ENCODE results near the gene MINPP1. TPM values are rescaled to one million over a fixed set of nuclear protein-coding genes. Genes with fewer than 3 reads are reported as not detected.

Gene MINPP1
- total and polyA plus RNA-seq, 11 donors: 4.9 to 10.0 (median 6.7) TPM

- 89 to 93% (median 91%) methylated on average over 9 of the region's 9 CpGs for WGBS, 4 donors
- Histone ChIP-seq H3K9me3 (peaks cover 0 to 18% (median 5%) of the 10 kb centered on the region in 12 donors), H3K27ac (no peak overlapping the region), H3K4me1 (no peaks in the 10 kb centered on the region), H3K4me3 (no peak overlapping the region), H3K27me3 (peaks cover 0 to 5% (median 0%) of the 10 kb centered on the region in 9 donors), H3K36me3 (no peaks in the 10 kb centered on the region)
- ATAC-seq (no peak), DNase-seq (no peak)
- intact Hi-C loops (cut with DNase I): no loop called here
- TF ChIP-seq POLR2A (IDR thresholded peaks at IDR 0.05) (no peak), CTCF (IDR thresholded peaks at IDR 0.05) (no peak)
These were observed 58.1 kb downstream of the MINPP1 start for GRCh38 chr10:87562750-87563149.

- DNase-seq (no peak), ATAC-seq (no peak)
- Histone ChIP-seq H3K27ac (no peak overlapping the region), H3K4me3 (no peak overlapping the region), H3K27me3 (peaks cover 0 to 5% (median 0%) of the 10 kb centered on the region in 9 donors), H3K4me1 (no peaks in the 10 kb centered on the region), H3K9me3 (peaks cover 0 to 21% (median 5%) of the 10 kb centered on the region in 12 donors), H3K36me3 (no peaks in the 10 kb centered on the region)
- intact Hi-C loops (cut with DNase I): no loop called here
- TF ChIP-seq CTCF (IDR thresholded peaks at IDR 0.05): no peak
- no peak for TF ChIP-seq POLR2A (IDR thresholded peaks at IDR 0.05)
These were observed 60.3 kb downstream of the MINPP1 start for GRCh38 chr10:87565010-87565409.

- H3K9me3 ChIP-seq: peaks cover 0 to 16% (median 5%) of the 10 kb centered on the region in 12 donors
- no peaks in the 10 kb centered on the region for H3K36me3 ChIP-seq
- WGBS, 4 donors: 90 to 93% (median 92%) methylated on average over 3 of the region's 3 CpGs
- DNase-seq (no peak), ATAC-seq (no peak)
- H3K27ac ChIP-seq: no peak overlapping the region
- H3K4me3 ChIP-seq: no peak overlapping the region
- intact Hi-C loops (cut with DNase I): no loop called here
- no peaks in the 10 kb centered on the region for H3K27me3 ChIP-seq
- peaks cover 0 to 8% (median 0%) of the 10 kb centered on the region in 12 donors for H3K4me1 ChIP-seq
- TF ChIP-seq POLR2A (IDR thresholded peaks at IDR 0.05) (no peak), CTCF (IDR thresholded peaks at IDR 0.05) (no peak)
These were observed 71.2 kb downstream of the MINPP1 start for GRCh38 chr10:87575851-87576250.

- ATAC-seq (no peak), DNase-seq (no peak)
- H3K4me3 ChIP-seq: no peak overlapping the region
- H3K9me3 ChIP-seq: no peaks in the 10 kb centered on the region
- 74 to 79% (median 77%) methylated on average over 5 of the region's 5 CpGs for WGBS, 4 donors
- H3K27ac ChIP-seq: no peak overlapping the region
- no peaks in the 10 kb centered on the region for H3K36me3 ChIP-seq
- H3K27me3 ChIP-seq: no peaks in the 10 kb centered on the region
- TF ChIP-seq CTCF (IDR thresholded peaks at IDR 0.05) (no peak), POLR2A (IDR thresholded peaks at IDR 0.05) (no peak)
- peaks cover 0 to 8% (median 0%) of the 10 kb centered on the region in 12 donors for H3K4me1 ChIP-seq
- intact Hi-C loops (cut with DNase I): no loop called here
These were observed 73.6 kb downstream of the MINPP1 start for GRCh38 chr10:87578160-87578841.

All from heart left ventricle (tissue), 16 donors.